AG10803 (cell line): Measurements from ENCODE around the gene ANKRD33B.
A peak's percentile ranks its signal among the peaks of the same experiment; 100 is the strongest.
"Not testable (repeated sequence)": the region's sequence is repeated elsewhere in the genome, so short reads cannot be mapped to it uniquely, and the experiment has no call there.

ENCODE experiments used
- DNase-seq: peaks from one replicate; pipeline ENCODE4 v3.0.0; 2010; ENCODE audit warnings: low read depth
- H3K4me3 ChIP-seq: 2 replicates; pipeline ENCODE4 v1.5.1; 2011; ENCODE audit warnings: mild to moderate bottlenecking, low read length, control low read depth
- TF ChIP-seq, protein P1 (sequence below): conservative IDR thresholded peaks from 2 replicates; pipeline ENCODE4 v1.5.1; 2011; ENCODE audit warnings: mild to moderate bottlenecking, low read length, control low read depth, inconsistent platforms

ANKRD33B gene

DNA sequence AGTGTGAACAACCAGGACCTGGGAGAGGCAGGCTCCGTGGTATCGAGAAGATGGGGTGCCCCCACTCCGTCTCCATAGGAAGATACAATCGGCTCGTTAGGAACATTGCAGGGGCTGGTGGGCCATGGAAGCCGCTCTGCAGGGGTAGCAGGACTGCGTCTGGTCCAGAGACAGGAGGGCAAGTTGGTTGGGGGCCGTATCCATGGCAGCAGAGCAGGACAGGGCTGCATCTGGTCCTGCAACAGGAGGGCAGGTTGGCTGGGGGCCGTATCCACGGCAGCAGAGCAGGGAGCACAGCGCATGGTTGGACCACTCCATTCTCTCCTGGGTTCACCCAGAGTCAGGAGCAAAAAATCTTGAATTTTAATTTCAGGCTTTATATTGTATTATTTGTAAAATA, 98.2 kb downstream of the ANKRD33B start:
- no peak for DNase-seq
- no peak overlapping the region for H3K4me3 ChIP-seq
- TF ChIP-seq, protein P1, sequence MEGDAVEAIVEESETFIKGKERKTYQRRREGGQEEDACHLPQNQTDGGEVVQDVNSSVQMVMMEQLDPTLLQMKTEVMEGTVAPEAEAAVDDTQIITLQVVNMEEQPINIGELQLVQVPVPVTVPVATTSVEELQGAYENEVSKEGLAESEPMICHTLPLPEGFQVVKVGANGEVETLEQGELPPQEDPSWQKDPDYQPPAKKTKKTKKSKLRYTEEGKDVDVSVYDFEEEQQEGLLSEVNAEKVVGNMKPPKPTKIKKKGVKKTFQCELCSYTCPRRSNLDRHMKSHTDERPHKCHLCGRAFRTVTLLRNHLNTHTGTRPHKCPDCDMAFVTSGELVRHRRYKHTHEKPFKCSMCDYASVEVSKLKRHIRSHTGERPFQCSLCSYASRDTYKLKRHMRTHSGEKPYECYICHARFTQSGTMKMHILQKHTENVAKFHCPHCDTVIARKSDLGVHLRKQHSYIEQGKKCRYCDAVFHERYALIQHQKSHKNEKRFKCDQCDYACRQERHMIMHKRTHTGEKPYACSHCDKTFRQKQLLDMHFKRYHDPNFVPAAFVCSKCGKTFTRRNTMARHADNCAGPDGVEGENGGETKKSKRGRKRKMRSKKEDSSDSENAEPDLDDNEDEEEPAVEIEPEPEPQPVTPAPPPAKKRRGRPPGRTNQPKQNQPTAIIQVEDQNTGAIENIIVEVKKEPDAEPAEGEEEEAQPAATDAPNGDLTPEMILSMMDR = no peak

DNA sequence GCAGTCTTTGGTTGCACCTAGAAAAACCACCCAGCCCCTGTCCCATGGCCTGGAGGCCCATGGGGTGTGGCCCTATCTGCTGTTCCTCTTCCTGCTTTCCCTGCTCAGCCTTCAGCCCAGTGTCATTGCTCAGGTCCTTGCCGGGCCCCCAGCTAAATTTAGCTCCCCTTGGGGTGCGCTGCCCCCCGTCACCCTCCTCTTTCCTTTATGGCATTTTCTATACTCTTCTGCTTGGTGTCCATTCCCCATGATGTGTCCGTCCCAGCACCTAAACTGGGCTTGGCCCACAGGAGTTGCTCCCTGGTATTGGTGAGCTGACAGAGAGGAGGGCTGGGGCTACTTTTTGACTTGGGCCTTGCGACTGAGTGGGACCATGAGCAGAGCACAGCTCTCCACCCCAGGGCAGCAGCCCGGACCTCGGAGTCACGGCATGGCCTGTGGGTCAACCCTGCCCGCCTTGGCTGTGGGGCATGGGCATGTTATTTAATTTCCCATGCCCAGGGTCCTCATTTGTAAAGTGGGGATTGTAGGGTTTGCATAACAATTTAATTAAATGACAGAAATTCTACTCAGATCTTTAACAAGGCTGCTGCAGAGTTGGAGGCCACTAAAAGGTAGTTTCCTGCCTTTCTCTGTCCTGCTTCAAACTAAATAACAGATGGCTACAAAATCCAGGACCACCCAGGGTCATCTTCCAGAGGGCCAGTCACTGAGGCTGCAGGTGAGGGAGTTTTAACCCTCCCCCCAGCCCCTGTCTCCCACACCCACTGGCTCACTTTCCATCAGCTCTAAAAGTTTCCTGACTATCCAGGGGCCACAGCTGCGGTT, 99.0 kb downstream of the ANKRD33B start:
- no peak for DNase-seq
- TF ChIP-seq, protein P1 = no peak
- H3K4me3 ChIP-seq = no peak overlapping the region

DNA sequence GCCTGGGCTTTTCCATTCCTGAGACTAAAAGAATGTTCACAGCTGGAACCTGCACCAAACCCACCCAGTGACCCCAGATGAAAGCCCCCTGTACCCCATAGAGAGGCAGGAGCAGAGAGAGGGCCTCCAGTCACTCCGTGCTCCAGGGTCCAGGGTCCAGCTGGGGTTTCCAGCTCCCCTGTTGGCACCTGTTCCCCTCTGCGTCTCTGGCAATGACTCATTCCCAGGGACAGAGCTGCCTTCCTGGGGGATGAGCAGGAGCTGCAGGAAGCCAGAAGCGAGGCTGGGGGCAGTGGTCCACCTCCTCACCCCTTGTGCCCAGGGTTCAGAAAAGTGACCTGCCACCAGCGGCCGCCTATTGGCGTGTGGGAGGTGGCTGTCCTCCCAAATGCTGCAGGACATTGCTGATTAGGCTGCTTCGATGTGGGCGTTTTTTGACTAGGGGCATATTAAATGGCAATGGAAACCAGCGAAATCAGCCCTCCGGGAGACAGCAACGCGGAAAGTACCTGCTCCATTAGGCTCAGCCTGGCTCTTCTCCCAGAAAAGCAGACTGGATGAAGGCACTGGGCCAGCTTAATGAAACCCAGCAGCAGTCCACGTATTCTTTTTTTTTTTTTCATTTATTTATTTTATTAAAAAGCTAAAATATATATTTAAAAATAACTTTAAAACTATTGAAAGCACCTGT, 99.8 kb downstream of the ANKRD33B start:
- TF ChIP-seq, protein P1 = no peak
- peak; percentile 53 for DNase-seq
- H3K4me3 ChIP-seq = no peak overlapping the region

DNA sequence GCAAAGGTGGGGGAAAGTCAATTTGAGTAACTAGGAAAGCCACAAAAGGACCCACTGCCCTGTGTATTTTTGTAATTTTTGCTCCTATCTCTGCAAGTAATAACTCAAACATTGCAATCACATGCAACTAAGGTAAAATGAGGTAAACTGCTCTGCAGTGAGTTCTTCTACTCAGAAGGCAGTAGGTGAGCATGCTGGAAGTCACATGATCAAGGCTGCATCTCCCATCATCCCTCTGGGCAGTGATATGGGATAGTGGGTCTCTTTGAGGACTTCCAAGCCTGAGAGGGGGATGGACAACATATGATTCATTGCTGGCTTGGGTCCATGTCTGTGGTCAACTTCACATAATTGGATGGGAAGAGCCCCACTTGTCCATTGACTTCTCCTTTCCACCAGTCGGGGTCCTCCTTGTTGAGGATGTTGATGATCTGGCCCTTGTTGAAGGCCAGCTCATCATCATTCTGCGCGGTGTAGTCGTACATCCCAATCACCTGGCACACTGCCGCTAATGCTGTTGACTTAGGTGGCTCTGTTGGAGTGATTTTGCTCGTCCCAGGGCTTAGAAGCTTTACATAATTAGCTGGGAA, 100.4 kb downstream of the ANKRD33B start:
- H3K4me3 ChIP-seq, DNase-seq: not testable (repeated sequence)

DNA sequence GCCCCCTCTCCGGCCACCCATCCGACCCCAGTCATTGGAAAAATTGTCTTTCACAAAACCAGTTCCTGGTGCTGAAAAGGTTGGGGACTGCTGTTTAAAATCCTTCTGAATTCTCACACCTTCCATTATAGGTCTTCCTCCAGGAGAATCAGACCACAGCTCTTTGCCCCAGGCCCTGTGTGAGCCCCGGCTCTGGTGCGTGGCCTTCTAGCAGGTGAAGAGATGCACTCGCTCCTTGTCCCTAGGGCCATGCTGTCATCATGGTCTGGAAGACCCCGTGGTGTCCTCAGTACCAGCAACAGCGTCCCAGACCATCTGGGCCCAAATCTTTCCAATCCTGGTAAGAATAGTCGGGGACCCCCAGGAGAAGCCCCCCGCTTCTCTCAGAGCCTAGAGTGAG, 101.9 kb downstream of the ANKRD33B start:
- no peak for DNase-seq
- TF ChIP-seq, protein P1 = no peak
- no peak overlapping the region for H3K4me3 ChIP-seq

DNA sequence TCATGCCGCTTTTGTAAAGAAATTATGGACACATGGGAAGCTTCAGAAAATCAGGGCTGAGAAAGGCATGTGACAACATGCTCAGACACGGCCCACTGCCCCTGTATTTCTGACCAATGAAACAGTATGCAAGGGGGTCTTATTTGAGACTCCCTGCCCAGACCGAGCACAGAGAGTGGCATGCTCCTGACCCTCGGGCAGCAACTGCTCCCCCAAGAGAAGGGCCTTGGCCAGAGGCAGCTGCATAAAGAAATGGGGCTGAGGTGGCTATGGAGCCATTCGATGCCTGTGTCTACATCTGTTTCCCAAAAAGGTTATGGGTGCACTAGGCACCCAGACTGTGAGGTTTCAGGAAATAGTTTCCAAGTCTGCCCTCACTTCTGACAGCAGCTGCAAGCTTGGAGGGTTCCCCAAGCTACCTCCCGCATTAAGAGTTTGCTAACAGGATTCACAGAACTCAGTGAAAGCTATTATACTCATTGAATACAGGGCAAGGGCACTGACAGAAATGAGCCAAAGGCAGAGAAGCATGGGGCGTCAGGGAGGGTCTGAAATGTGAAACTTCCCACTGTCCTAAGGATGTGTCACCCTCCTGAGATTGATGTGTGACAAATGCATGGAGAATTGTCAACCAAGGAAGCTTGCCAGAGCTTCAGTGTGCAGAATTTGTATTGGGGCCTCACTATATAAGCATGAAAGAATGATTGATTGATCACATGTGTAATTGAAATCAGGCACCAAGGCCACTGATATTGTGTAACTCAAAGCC, 102.8 kb downstream of the ANKRD33B start:
- TF ChIP-seq, protein P1 = no peak
- no peak overlapping the region for H3K4me3 ChIP-seq
- DNase-seq = no peak

DNA sequence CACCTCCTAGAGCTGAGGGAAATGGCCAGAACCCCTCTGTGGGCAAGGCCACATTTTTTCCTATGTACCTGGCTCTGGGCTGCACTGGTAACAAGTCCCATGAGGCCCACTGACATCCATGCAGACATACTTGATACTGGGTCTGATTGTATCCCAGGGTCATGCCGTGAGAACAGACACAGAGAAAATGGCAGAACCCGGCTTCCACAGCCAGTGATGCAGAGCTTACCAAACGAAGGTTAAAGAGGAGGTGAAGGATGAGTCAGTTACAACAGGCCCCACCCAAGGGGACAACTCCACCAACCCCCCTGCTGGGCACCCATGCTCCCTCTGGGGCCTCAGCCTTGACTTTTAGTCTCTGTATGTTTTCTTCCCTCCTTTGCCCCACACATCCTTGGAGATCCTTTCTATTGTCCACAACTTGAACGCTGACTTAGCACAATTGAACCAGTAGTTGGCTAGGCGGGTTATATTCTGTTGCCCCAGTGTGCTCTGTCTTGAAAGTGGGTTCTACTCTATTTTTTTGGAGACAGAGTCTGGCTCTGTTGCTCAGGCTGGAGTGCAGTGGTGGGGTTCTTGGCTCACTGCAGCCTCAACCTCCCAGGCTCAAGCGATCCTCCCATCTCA, 103.7 kb downstream of the ANKRD33B start:
- H3K4me3 ChIP-seq = no peak overlapping the region
- TF ChIP-seq, protein P1 = no peak
- no peak for DNase-seq
